NCI-H2171 (cell line): ENCODE measurements around the gene AJAP1.

ENCODE experiments used
- DNase-seq: peaks from one replicate; lab custom pipeline; 2025; lab: John Stamatoyannopoulos, UW

AJAP1 gene

GRCh38 chr1:4837031-4837600, 182.7 kb downstream of the AJAP1 start:
- no peak for DNase-seq

GRCh38 chr1:4837752-4838151, 183.3 kb downstream of the AJAP1 start:
- no peak for DNase-seq

GRCh38 chr1:4838231-4838630, 183.8 kb downstream of the AJAP1 start:
- no peak for DNase-seq
